ENCODE measurements around the gene ELL3.
"Not testable (repeated sequence)": the region's sequence is repeated elsewhere in the genome, so short reads cannot be mapped to it uniquely, and the experiment has no call there.

The ELL3 gene

DNA sequence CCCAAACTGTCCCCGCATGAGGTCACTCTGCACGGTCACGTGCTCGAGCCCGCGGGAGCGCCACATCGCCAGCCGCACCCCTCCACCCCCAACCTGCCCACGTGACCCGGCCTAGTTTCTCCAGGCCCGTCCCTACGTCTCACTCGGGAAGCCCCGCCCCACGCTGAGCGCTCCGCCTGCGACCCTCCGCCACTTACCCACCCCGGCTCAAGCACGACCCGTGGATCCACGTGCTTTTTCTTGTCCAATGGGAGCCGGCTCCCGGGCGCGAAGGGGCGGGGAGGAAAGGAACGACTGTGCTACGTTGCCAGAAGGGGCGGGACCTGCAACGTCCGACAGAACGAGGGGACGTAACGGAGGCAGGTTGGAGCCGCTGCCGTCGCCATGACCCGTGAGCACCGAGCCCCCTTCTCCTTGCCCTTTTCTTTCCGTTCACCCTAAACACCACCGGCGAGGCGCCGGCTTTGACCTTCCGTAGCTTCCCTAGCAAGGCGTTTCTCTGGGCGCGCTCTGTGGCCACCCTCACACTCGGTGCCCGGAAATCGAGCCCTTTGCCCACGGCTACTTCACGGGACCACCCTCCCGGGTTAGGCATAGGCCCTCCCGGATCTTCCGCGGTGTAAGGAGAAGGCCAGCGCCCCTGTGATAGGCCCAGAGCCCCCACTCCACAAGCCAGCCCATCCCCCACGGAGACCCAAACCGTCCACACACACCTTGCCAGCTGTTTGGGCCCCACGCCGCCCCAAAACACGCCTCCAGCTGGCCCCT, 15.4 kb upstream of the ELL3 start, which contains the start of gene SERF2:
Gene SERF2, plus strand, starts transcription at position 328 of the 768 bp plus-strand sequence. Its CDS starts 57 bp downstream, at position 385.
- peak; percentile 99 to 100 (median 100) for DNase-seq (ENCODE audit: low read depth in 3 of 3)

DNA sequence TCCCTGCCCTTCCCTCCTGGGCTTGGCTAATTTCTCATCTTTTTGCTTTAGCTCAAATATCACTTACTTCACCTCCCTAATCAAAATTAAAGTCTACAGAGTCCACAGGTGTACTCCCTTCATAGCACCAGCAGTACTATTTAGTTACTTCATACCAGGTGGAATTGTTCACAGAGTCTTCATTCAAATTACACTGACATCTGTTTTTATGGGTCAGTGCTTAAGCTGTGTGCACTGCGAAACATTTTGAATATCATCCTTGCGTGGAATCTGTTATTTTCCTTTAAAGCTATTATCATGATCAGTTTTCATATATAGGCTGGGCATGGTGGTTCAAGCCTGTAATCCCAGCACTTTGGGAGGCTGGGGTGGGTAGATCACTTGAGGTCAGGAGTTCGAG, 12.6 kb upstream of the ELL3 start:
- DNase-seq (ENCODE audit: low read depth in 3 of 3): no peak

DNA sequence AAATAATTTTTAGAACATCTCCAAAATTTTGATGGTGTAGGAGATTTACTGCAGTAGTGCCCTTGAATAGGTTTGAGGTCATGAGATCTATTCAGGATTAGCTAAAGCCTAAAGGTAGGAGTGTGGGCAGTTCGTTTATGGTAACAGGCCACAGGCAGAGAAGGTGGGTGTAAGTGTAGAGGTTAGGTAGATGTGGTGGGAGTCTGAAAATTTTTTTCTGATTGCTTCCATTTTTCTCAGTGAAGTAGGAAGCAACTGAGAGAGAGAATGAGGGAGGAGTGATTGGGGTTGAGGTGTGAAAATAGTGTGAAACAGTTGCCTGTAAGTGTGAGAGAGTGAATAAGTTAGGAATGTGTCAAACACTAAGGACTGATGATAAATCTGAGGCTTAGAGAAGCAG, 2.2 kb upstream of the ELL3 start:
- DNase-seq (ENCODE audit: low read depth in 3 of 3): no peak

DNA sequence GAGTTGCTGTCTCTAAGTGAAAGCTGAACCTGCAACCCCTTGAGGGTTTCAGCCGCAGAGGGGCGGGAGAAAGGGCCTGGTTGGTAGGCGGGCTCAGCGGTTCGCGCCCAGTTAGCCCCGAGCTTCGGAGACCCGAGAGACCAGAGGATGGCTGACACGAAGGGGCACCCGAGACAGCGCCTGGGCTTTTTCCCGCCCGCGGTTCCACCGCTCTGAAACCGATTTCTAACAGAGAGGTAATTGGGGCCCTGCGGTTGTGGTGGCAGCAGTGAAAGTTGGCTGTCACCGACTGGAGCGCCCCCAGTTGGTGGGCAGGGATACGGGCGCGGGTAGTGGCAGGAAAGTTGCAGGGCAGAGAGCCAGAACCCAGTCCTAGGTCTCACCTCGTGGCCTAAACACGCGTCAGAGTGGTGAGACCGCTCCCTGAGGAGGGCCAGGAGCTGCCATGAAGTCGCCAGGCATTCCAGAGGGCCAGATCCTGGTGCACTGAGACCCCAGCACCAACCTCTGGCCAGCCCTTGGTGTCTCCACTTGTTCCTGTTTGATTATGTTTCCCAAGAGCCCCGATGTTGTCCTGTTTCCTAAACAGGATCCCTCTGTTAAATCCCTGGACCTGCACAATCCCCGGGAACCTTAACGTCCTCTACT, 625 bp upstream of the ELL3 start:
- DNase-seq (ENCODE audit: low read depth in 3 of 3): peak; percentile 64 to 88 (median 72)

DNA sequence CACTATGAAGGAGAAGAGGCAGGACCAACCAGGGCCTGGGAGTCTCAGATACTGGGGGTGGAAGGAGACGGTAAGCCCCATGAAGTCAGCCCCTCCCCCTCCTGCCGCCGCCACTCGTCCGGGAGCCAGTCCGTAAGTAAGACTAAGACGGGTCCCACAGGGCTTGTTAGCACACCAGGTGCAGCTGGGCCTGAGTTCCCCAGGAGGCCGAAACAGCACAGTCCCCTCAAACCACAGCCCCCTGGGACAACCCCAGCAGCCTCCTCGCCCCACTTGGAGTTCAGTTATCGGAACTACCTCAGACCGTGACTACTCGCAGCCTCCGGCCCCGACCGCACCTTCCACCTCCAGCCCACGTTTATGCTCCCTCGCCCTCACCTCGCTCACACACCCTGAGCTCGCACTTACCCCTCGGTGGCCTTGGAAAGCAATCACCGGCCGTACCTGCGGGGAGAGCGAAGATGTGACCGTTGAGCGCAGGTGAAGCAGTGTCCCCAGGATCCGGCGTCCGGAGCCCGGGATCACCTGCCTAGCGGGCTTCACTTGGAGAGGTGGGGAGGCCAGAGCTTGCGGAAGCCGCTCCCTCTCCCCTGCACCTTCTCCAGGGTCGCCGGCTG, 557 bp downstream of the ELL3 start:
- DNase-seq (ENCODE audit: low read depth in 3 of 3): no peak

DNA sequence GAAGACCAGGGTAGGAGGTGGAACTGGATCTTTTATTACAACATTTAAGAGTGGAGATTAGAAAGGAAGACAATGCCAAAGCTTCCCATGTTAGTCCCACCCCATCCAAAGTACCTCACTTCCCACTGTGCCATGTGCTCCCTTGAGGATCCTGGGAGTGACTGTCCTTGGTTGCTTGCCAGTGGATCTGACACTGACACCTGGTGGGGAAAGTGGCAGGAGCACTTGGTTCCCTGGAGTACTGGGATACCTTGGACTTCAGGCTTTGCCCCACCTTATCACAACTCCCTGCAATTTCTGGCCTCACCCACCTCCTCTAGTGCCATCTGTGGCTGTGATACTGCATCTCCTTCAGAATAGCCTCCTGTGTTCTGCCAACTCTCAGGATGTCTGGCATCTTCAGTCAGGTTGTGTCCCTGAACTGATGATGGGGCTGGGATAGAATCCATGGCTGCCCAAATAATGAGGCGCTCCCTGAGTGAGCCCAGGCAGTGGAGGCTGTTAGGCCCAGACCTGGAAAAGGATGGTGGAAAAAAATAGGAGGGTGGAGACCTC, 1.3 kb downstream of the ELL3 start:
- DNase-seq (ENCODE audit: low read depth in 3 of 3): no peak

DNA sequence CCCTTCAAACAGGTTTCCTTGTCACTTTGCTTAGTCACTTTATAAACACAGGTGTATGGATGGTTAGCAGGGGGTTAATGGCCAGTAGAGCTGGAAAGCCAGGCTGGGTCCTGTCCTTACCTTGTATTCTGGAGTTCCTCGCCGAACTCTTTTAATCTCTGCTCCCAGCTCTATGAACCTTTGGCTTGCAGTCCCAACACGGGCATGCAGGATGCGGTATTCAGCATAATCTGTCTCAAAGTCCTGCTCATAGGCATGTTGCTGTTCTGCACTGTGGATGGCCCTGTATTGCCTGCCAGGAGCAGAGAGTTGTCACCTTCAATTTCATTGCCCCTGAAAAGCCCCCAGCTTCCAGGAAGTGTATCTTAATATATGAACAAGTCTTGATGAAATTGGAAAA, 2.7 kb downstream of the ELL3 start:
- DNase-seq (ENCODE audit: low read depth in 3 of 3): no peak

DNA sequence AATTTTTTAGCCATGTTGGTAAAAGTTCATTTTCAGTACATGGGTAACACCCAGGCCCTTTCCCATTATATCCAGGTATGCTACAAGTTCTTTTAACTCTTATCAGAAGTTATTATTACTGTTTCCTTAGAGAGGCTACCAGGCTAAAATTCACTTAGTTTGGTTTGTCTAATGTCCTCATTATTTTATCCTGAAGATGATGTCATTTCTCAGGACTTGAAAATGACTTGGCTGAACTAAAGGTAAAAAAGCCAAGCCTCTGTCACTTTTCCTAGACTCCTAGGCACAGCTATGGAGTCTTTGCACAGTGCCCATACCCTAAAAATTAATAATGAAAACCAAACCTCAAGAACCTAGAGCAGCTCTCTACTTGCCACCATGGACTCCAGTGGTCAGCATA, 4.1 kb downstream of the ELL3 start:
- DNase-seq (ENCODE audit: low read depth in 3 of 3): no peak

DNA sequence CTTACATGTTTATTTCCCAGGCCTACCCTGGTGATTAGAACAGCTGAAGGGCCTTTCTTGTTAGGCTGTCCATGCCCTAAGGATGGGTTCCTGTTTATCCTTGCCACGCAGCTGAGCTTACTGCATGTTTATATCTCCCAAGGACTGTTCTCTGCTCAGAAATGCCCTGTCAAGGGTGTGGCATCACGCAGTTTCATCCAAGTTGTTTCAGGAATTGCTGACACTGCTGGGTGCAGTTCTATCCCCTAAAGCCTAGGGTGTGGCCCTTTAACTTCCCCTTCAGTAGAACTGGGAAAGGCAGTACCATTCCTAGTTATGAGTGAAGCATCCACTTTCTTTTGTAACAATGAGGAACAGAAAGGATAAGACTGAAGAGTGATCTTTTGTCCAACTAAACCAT, 5.0 kb downstream of the ELL3 start:
- no peak for DNase-seq (ENCODE audit: low read depth in 3 of 3)

DNA sequence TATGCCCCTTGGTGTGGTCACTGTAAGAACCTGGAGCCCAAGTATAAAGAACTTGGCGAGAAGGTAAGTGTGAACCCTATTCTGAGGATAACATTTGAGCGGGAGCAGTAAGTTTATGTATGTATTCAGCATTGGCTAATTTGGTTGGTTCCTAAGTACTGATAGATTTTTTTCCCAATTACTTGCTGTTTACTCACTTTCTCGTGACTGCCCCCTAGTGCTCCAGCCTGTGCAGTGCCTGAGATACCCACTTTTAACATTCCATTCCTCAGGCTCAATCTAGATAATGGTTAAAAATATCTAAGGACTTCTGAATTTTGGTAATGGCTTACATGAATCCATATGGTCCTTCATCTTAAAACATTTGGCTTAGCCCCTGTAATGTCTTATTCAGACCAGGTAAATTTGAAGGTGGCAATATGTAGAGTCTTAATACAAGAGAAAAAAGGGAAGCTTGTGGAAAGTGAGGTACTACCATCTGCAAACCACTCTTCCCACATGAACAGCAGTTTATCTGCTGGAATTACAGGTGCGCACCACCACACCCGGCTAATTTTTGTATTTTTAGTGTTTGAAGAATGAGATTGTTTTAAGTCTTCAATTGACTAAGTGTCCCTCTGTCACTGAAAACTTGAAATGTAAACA, 7.1 kb downstream of the ELL3 start:
- peak in 2 of 3 experiments; percentile 33 to 51 for DNase-seq (ENCODE audit: low read depth in 3 of 3)

DNA sequence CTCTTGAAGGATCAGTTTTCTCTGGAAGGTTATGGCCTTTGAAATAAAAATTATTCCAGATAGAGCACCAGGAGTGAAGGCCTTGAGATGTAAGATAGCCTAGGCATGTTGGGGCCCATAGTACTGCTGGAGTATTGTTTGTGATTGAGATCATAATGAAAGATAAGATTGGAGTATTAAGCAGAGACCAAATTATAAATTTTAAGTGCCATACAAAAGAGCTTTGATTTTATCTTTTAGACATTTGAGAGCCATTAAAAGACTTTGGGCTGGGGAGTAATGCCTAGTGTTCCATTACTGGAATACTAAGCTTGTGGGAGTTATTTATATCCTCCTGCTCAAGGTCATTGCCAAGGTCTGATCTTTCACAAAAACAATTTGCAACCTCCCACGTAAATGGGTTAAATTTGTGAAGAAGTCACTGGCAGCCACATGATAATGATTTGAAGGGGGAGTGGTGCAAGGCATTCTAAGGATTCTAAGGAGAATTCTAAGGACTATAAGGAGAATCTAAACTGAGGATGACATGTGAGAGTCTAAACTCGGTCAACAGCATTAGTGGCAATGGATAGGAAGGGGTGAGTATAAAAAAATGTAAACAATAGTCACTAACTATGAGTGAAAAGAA, 12.8 kb downstream of the ELL3 start:
- DNase-seq (ENCODE audit: low read depth in 3 of 3): no peak

DNA sequence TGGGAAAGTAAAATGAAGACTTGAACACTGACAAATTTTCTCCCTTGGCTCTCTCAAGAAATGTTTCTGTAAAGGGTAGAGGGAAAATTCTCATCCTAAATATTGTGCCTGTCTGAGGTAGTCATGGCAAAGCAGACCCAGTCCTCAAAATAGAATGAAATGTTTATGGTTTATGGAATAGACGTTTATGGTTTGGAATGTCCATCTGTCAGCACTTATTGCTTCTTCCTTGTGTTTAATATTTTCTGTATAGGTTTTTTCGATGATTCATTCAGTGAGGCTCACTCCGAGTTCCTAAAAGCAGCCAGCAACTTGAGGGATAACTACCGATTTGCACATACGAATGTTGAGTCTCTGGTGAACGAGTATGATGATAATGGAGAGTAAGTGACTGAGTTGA, 13.9 kb downstream of the ELL3 start:
- no peak for DNase-seq (ENCODE audit: low read depth in 3 of 3)

DNA sequence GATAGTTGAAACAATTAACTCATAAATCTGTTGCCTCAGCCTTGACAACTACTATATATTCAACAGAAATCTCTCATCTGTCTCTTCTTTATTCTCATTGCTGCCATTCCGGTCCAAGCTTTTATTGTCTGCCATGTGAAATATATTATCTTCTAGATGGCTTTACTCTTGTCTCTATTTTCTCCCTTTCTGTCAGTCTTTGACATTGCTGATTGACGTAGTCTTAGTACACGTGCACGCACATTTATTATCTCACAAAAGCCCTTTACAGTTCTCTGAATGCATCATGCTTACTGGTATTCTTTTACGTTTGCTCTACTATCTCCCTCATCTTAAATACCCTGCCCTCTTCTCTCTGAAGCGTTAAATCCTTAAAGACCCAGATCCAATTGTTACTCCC, 24.9 kb downstream of the ELL3 start:
- DNase-seq (ENCODE audit: low read depth in 3 of 3): no peak

DNA sequence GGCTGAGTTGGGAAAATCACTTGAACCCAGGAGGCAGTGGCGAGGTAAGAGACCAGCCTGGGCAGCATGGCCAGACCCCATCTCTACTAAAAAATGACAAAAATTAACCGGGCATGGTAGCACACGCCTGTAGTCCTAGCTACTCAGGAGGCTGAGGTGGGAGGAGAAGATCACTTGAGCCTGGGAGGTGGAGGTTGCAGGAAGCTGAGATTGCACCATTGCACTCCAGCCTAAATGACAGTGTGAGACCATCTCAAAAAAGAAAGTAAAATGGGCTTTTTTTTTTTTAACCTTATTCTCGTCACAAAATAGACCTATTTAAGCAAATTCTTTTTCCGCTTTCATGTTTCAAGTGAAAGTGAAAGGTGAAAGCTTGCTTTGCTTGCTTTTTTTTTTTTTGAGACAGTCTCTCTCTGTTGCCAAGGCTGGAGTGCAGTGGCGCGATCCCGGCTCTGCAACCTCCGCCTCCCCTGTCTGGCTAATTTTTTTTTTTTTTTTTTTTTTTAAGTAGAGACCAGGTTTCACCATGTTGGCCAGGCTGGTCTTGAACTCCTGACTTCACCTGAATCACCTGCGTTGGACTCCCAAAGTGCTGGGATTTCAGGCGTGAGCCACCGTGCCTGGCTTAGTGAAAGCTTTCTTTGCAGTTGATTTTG, 26.9 kb downstream of the ELL3 start:
- DNase-seq (ENCODE audit: low read depth in 3 of 3): peak; percentile 6 to 36 (median 23)

DNA sequence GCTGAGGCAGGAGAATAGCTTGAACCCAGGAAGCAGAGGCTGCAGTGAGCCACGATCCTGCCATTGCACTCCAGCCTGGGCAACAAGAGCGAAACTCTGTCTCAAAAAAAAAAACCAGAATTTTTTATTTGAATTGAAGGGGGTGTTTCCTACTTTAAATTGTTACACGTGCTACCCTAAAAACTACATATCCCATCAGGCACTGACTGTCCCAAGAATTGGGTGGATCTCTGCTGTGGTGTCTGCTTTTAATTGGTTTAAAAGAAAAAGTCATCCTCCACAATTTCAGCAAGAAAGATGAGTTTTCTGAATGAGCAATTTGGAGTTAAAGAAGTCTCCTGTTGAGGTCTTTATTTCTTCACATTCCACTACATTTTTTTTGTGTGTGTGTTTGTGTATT, 28.4 kb downstream of the ELL3 start:
- no peak for DNase-seq (ENCODE audit: low read depth in 3 of 3)

DNA sequence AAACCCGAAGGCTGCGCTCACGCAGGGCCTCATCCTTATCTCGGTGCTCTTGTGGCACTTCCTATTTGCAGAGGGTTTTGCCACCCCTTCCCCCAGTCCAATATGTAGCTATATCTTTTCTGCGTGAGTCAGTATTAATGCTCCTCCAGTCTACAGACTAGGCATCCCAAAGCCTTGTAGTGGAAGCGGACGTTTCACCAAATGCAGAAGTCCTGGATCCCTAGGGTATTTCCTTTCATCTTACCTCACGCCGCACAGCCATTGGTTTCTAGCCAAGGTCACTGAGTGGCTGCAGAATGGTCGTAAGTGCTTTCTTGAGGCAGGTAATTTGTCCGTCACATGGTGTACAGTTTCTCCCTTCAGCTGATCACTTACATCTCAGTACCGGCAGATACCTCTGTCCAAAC, 29.9 kb downstream of the ELL3 start:
- DNase-seq (ENCODE audit: low read depth in 3 of 3): not testable (repeated sequence)

DNA sequence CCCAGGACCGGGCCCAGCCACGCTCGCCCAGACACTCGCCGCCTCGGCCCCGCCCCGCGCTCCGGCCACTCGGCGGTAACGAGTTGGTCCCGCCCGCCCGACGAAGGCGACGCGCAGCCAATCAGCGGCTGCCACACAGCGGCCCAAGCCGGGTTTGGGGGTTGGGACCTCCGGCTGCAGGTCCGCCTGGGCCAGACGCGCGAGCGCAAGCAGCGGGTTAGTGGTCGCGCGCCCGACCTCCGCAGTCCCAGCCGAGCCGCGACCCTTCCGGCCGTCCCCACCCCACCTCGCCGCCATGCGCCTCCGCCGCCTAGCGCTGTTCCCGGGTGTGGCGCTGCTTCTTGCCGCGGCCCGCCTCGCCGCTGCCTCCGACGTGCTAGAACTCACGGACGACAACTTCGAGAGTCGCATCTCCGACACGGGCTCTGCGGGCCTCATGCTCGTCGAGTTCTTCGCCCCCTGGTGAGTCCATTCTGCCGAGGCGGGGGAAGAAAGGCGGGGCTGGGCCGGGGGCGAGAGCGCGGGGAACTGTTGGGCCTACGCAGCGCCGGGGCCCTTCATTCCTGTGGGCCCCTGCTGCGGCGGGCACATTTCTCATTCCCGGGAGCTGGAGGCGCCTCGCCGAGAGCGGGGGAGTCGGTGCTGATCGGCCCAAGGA, 30.4 kb downstream of the ELL3 start, which contains the start of gene PDIA3:
Gene PDIA3, plus strand, starts transcription at position 194 of the 658 bp plus-strand sequence. Its CDS starts 102 bp downstream, at position 296.
- peak; percentile 75 to 89 (median 78) for DNase-seq (ENCODE audit: low read depth in 3 of 3)

DNA sequence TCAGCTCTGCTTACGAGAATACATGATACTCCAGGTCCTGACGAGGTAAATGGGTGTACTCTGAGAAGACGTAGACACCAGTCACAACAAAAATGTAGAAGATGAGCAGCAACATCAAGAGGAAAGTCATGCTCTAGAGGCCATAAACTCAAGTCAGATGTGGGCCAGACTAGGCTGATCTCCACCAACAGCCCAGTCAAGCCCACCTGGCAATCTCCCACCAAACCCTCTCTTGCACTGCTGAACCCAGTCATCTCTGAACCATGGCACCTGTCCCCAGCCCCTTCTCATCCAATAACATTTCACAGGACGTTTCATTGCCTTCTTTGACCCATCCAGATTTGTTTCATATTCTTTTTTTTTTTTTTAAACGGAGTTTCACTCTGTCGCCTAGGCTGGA, 41.4 kb downstream of the ELL3 start:
- no peak for DNase-seq (ENCODE audit: low read depth in 3 of 3)

DNA sequence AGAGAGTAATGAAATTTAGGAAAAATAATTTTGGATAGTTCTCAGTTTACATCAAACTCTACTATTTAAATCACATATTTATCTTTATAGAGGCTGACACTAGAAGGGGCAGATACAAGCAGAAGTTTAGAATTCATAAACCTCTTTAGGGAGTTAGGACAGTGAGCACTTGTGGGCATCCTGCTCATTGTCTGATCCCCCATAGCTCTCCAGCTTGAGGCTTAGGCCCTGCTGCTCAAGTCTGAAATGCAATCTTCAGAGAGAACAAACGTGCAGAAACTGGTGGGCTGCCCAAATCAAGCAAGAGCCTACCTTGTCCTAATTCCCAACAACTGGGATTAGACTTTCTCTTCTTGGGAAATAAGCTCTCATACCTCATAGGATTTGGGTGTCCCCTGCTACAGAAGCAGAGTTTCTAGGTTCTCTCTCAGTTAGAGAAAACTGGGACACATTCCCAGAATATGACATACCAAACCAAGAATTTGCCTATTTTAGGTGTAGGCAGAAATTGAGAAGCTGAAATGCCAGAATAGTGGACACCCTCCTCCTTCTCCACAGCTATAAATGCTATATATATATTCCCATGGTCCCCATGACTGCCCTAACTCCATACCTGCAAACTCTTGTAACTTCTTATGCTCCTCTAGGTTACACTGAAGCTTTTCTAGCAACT, 48.6 kb downstream of the ELL3 start:
- DNase-seq (ENCODE audit: low read depth in 3 of 3): not testable (repeated sequence)

DNA sequence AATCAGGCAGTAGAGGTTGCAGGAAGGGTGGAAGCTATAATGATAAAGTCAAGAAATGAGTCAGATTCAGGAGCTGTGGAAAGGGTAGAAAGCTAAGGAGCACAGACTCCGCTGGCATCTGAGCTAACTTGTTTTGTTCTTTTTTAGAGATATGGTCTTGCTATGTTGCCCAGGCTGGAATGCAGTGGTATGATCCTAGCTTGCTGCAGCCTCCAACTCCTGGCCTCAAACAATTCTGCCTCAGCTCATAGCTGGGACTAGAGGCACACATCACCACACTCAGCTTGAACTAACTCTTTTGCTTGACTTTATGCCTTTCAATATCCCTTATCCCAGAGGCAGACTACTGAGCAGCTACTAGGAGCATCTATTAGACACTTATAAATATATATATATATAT, 50.5 kb downstream of the ELL3 start:
- not testable (repeated sequence) for DNase-seq (ENCODE audit: low read depth in 3 of 3)
